PC-3 (cell line): ENCODE data around the gene RNF167. TPM values are rescaled to one million over a fixed set of nuclear protein-coding genes. Genes with fewer than 3 reads are reported as not detected.
A peak's percentile ranks its signal among the peaks of the same experiment; 100 is the strongest.

Source experiments
- ATAC-seq: fragments of 200-7000 bp; cut with Tn5 transposase; 2 replicates; pipeline ENCODE4 v1.9.1; 2020; ENCODE audit warnings: mild to moderate bottlenecking, moderate library complexity
- BruUV-seq: library from RNA; stranded (reverse); fragments of 400-500 nt; replicated peaks from 2 replicates; lab custom pipeline; 2021; lab: Mats Ljungman, UMichigan
- CTCF ChIA-PET: fragments of 300-600 bp; sonication (Branson Sonifier 250); formaldehyde crosslinking; loops from one replicate; lab custom pipeline; 2022; ENCODE audit warnings: antibody characterized with exemption; lab: Charles Lee
- POLR2A ChIA-PET: fragments of 300-600 bp; sonication (Branson Sonifier 250); formaldehyde crosslinking; loops from one replicate; lab custom pipeline; 2022; ENCODE audit warnings: antibody characterized with exemption; ENCODE audit not compliant: unreplicated experiment; lab: Charles Lee
- DNase-seq: peaks from one replicate; pipeline ENCODE4 v3.0.0-alpha.2; 2015
- H2AFZ ChIP-seq: fragments of 300-600 bp; sonication (generic); 2 replicates; pipeline ENCODE4 v1.6.0; 2016; ENCODE audit warnings: antibody characterized with exemption, low read length
- H3F3A ChIP-seq: fragments of 300-600 bp; sonication (generic); one replicate; pipeline ENCODE4 v1.6.0; 2017; ENCODE audit warnings: antibody characterized with exemption, low read length, control low read depth, mild to moderate bottlenecking; ENCODE audit not compliant: unreplicated experiment
- H3K27ac ChIP-seq: fragments of 300-600 bp; sonication (generic); 2 replicates; pipeline ENCODE4 v1.5.1; 2016; ENCODE audit warnings: mild to moderate bottlenecking, low read length
- H3K27me3 ChIP-seq: fragments of 300-600 bp; sonication (generic); 2 replicates; pipeline ENCODE4 v1.6.1; 2016; ENCODE audit warnings: low read length, mixed read lengths
- H3K36me3 ChIP-seq: fragments of 300-600 bp; sonication (generic); 2 replicates; pipeline ENCODE4 v1.6.1; 2016; ENCODE audit warnings: low read depth, mixed run types, low read length, mixed read lengths
- H3K4me1 ChIP-seq: fragments of 300-600 bp; sonication (generic); 2 replicates; pipeline ENCODE4 v1.5.1; 2016; ENCODE audit warnings: low read length; ENCODE audit not compliant: insufficient read depth
- H3K4me2 ChIP-seq: fragments of 300-600 bp; sonication (generic); 2 replicates; pipeline ENCODE4 v1.6.0; 2016; ENCODE audit warnings: low read length
- H3K4me3 ChIP-seq: fragments of 300-600 bp; sonication (generic); 2 replicates; pipeline ENCODE4 v1.5.1; 2016; ENCODE audit warnings: mild to moderate bottlenecking, low read length, mixed read lengths
- H3K79me2 ChIP-seq: fragments of 300-600 bp; sonication (generic); 2 replicates; pipeline ENCODE4 v1.6.1; 2017; ENCODE audit warnings: low read length, mixed read lengths
- H3K9ac ChIP-seq: fragments of 300-600 bp; sonication (generic); 2 replicates; pipeline ENCODE4 v1.6.0; 2016; ENCODE audit warnings: mild to moderate bottlenecking, low read length
- H3K9me2 ChIP-seq: fragments of 300-600 bp; sonication (generic); replicated peaks from 2 replicates; pipeline ENCODE4 v1.6.1; 2016; ENCODE audit warnings: mixed run types, low read length, mixed read lengths
- H3K9me3 ChIP-seq: fragments of 300-600 bp; sonication (generic); 2 replicates; pipeline ENCODE4 v1.6.1; 2016; ENCODE audit warnings: low read length, mixed read lengths
- H4K20me1 ChIP-seq: fragments of 300-600 bp; sonication (generic); 2 replicates; pipeline ENCODE4 v1.6.1; 2016; ENCODE audit warnings: low read length, mixed read lengths
- EZH2 ChIP-seq: fragments of 300-600 bp; sonication (generic); IDR thresholded peaks from one replicate; pipeline ENCODE4 v1.6.1; 2017; ENCODE audit warnings: antibody characterized with exemption, mild to moderate bottlenecking, low read length; ENCODE audit not compliant: unreplicated experiment
- EZH2phosphoT487 ChIP-seq: fragments of 300-600 bp; sonication (generic); IDR thresholded peaks from 2 replicates; pipeline ENCODE4 v1.6.1; 2018; ENCODE audit warnings: mild to moderate bottlenecking, antibody characterized with exemption, low read length, borderline replicate concordance
- intact Hi-C: fragments of 100-400 bp; cut with micrococcal nuclease; formaldehyde crosslinking; loops from 2 replicates; pipeline ENCODE4 v1.9.0; 2023
- total RNA-seq: library from RNA; depleted of rRNA; stranded (reverse); fragments of >200 nt; gene quantifications from 2 replicates; pipeline ENCODE4 v1.2.3, GENCODE V29; 2014
- TF ChIP-seq, protein P1 (sequence below): fragments of 300-600 bp; sonication (generic); conservative IDR thresholded peaks from 2 replicates; pipeline ENCODE4 v1.5.1; 2017; ENCODE audit warnings: antibody characterized with exemption, low read depth, mild to moderate bottlenecking, low read length

Gene RNF167
- total RNA-seq, 1 experiment from 2014 or later: 43.1 TPM

DNA sequence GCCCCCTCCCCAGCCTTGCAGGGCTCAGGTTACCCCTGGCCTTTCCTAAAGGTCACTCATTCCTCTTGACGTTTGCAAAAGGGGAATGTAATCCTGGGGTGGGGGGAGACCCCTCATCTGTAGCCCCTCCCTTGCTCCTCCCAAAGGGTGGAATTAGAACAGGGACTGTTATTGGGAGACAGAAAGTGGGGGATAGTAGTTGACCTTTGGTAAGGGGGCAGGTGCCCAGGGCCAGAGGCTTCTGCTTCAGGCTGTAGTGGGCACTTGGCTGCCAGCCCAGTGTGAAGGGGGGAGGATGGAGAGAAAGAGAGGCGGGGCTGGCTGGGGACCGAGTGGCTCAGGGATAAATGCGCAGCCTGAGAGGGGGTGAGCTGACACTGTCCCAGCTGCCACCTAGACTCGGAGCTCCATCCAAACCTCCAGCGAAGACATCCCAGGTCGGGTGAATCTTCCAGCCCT is 10.7 kb downstream of the RNF167 start, which contains the start of gene ENO3:
ENO3 (plus strand) TSS at position 374 of the 459 bp plus-strand sequence. CDS start 711 bp downstream, outside the sequence.
- peak within 1 kb of the TSS; percentile 85 for H3K27ac ChIP-seq
- no peaks in the 10 kb centered on the region for H3K9me2 ChIP-seq
- DNase-seq (no peak), ATAC-seq (no peak)
- ChIA-PET CTCF (no interaction called here), POLR2A (interaction anchor here (0.7 kb wide), 1 partner anchor 16 kb away, joined by 5 read pairs; the partner anchor contains the start of gene SPAG7)
- H3F3A ChIP-seq: no peaks in the 10 kb centered on the region
- peaks cover 12% of the 10 kb centered on the region for H4K20me1 ChIP-seq
- BruUV-seq: no TSS peak
- H3K9ac ChIP-seq: peak within 1 kb of the TSS; percentile 64
- H3K9me3 ChIP-seq: no peaks in the 10 kb centered on the region
- H3K4me2 ChIP-seq: peak within 1 kb of the TSS; percentile 93
- intact Hi-C loops: no loop called here
- H2AFZ ChIP-seq: peak within 1 kb of the TSS; percentile 82
- TF ChIP-seq EZH2phosphoT487 (no peak), EZH2 (no peak)
- TF ChIP-seq, protein P1, sequence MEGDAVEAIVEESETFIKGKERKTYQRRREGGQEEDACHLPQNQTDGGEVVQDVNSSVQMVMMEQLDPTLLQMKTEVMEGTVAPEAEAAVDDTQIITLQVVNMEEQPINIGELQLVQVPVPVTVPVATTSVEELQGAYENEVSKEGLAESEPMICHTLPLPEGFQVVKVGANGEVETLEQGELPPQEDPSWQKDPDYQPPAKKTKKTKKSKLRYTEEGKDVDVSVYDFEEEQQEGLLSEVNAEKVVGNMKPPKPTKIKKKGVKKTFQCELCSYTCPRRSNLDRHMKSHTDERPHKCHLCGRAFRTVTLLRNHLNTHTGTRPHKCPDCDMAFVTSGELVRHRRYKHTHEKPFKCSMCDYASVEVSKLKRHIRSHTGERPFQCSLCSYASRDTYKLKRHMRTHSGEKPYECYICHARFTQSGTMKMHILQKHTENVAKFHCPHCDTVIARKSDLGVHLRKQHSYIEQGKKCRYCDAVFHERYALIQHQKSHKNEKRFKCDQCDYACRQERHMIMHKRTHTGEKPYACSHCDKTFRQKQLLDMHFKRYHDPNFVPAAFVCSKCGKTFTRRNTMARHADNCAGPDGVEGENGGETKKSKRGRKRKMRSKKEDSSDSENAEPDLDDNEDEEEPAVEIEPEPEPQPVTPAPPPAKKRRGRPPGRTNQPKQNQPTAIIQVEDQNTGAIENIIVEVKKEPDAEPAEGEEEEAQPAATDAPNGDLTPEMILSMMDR: no peak
- H3K4me1 ChIP-seq: peaks cover 15% of the 10 kb centered on the region
- peaks cover 11% of the 10 kb centered on the region for H3K36me3 ChIP-seq
- H3K27me3 ChIP-seq: no peaks in the 10 kb centered on the region
- peak within 1 kb of the TSS; percentile 74 for H3K4me3 ChIP-seq
- H3K79me2 ChIP-seq: peaks cover 28% of the 10 kb centered on the region

DNA sequence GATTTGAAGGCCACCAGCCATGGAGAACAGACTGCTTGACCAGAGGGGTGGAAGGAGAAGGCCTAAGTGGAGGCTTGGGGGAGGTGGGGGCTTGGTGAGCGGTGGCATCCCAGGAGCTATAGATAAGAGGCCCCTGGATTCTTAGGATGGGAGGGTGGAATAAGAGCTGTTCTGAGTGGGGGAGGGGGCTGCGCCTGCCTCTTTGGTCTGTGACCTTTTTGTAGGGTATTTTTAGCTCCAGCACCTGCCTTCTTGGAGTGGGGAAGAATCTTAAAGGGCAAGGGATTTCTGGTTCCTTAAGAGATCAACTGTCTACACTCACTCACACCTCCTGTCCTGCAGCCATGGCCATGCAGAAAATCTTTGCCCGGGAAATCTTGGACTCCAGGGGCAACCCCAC is 11.4 kb downstream of the RNF167 start:
- no peak overlapping the region for H3K9ac ChIP-seq
- H3K4me1 ChIP-seq: peaks cover 9% of the 10 kb centered on the region
- no peaks in the 10 kb centered on the region for H3K27me3 ChIP-seq
- no peak overlapping the region for H3K4me2 ChIP-seq
- DNase-seq: no peak
- H2AFZ ChIP-seq: no peak overlapping the region
- intact Hi-C loops: no loop called here
- H3K4me3 ChIP-seq: no peak overlapping the region
- H3K79me2 ChIP-seq: peaks cover 21% of the 10 kb centered on the region
- no peaks in the 10 kb centered on the region for H3K9me3 ChIP-seq
- no TSS peak for BruUV-seq
- TF ChIP-seq, protein P1: no peak
- TF ChIP-seq EZH2phosphoT487: no peak
- no peak for TF ChIP-seq EZH2
- H3K36me3 ChIP-seq: peaks cover 7% of the 10 kb centered on the region
- no peak for ATAC-seq
- no peak overlapping the region for H3K27ac ChIP-seq
- no peaks in the 10 kb centered on the region for H3F3A ChIP-seq
- POLR2A ChIA-PET: no interaction called here
- peaks cover 6% of the 10 kb centered on the region for H4K20me1 ChIP-seq
- CTCF ChIA-PET: no interaction called here
- H3K9me2 ChIP-seq: no peaks in the 10 kb centered on the region

DNA sequence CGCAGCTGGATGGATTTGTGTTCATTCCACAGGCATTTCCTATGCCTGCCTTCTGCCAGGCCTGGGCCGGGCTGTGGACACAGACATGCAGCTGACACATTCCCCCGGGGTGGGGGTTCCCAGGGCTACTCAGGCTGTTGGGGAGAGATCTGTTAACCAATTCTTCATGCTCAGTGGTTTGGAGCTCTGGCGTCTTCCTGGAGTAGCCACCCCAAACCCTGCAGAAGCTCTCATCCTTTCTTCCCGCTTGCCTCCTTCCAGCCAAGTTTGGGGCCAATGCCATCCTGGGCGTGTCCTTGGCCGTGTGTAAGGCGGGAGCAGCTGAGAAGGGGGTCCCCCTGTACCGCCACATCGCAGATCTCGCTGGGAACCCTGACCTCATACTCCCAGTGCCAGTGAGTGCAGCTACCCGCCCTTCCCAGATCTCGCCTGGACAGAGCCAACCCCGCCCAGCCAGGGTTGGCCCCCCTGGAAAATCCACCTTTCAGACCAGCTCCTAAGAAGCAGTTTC is 13.4 kb downstream of the RNF167 start:
- no peaks in the 10 kb centered on the region for H3K9me2 ChIP-seq
- no peaks in the 10 kb centered on the region for H3K9me3 ChIP-seq
- H3F3A ChIP-seq: no peaks in the 10 kb centered on the region
- no peaks in the 10 kb centered on the region for H3K36me3 ChIP-seq
- H3K27me3 ChIP-seq: no peaks in the 10 kb centered on the region
- BruUV-seq: no TSS peak
- H3K4me3 ChIP-seq: no peak overlapping the region
- no peak for ATAC-seq
- ChIA-PET CTCF (no interaction called here), POLR2A (no interaction called here)
- intact Hi-C loops: no loop called here
- H3K9ac ChIP-seq: no peak overlapping the region
- H4K20me1 ChIP-seq: no peaks in the 10 kb centered on the region
- peaks cover 1% of the 10 kb centered on the region; the same call in 1 of the 2 replicates for H3K79me2 ChIP-seq
- H3K27ac ChIP-seq: no peak overlapping the region
- DNase-seq: no peak
- H2AFZ ChIP-seq: no peak overlapping the region
- H3K4me2 ChIP-seq: no peak overlapping the region
- H3K4me1 ChIP-seq: peaks cover 9% of the 10 kb centered on the region
- TF ChIP-seq, protein P1: no peak
- TF ChIP-seq EZH2: no peak
- no peak for TF ChIP-seq EZH2phosphoT487
